IgD-negative memory B cell (primary cell): ENCODE data around the gene MEG3. TPM values are rescaled to one million over a fixed set of nuclear protein-coding genes. Genes with fewer than 3 reads are reported as not detected.
A peak's percentile ranks its signal among the peaks of the same experiment; 100 is the strongest.

Source experiments
- H3K27ac Mint-ChIP-seq, 3 donors: one replicate each; pipeline ENCODE4 v1.8.0; 2020 to 2022; ENCODE audit warnings: mild to moderate bottlenecking in 3 of 3, mixed read lengths in 3 of 3, moderate library complexity in 1 of 3
- H3K27me3 Mint-ChIP-seq: one replicate; pipeline ENCODE4 v1.8.0; 2021; ENCODE audit warnings: mixed read lengths
- H3K36me3 Mint-ChIP-seq: one replicate; pipeline ENCODE4 v1.8.0; 2020; ENCODE audit warnings: mild to moderate bottlenecking, mixed read lengths
- H3K4me1 Mint-ChIP-seq, 3 donors: one replicate each; pipeline ENCODE4 v1.8.0; 2020 to 2022; ENCODE audit warnings: mixed read lengths in 3 of 3, mild to moderate bottlenecking in 1 of 3
- H3K4me3 Mint-ChIP-seq, 4 donors: one replicate each; pipeline ENCODE4 v1.8.0; 2020 to 2022; ENCODE audit warnings: mild to moderate bottlenecking in 4 of 4, mixed read lengths in 4 of 4, moderate library complexity in 3 of 4
- H3K9me3 Mint-ChIP-seq, 3 donors: one replicate each; pipeline ENCODE4 v1.8.0; 2020 to 2021; ENCODE audit warnings: mixed read lengths in 3 of 3, mild to moderate bottlenecking in 1 of 3
- polyA plus RNA-seq: library from polyadenylated mRNA; unstranded; fragments of 300-500 nt; fragmentation: Illumina TruSeq; gene quantifications from one replicate; pipeline ENCODE4 v1.2.3, GENCODE V29; 2021

The MEG3 gene
- polyA plus RNA-seq, 1 donor from 2014 or later: not detected

- no peak overlapping the region for H3K4me3 Mint-ChIP-seq
- H3K27ac Mint-ChIP-seq: peak overlapping the region in 1 of 3 donors; percentile 86
- H3K36me3 Mint-ChIP-seq: no peaks in the 10 kb centered on the region
- H3K4me1 Mint-ChIP-seq: peaks cover 0 to 4% (median 0%) of the 10 kb centered on the region in 3 donors
- H3K27me3 Mint-ChIP-seq: peaks cover 30% of the 10 kb centered on the region
- H3K9me3 Mint-ChIP-seq: peaks cover 0 to 4% (median 3%) of the 10 kb centered on the region in 3 donors
These were observed 1.4 kb downstream of the MEG3 start for GRCh38 chr14:100827101-100828021.

- Mint-ChIP-seq H3K9me3 (peaks cover 0 to 4% (median 3%) of the 10 kb centered on the region in 3 donors), H3K4me3 (no peak overlapping the region), H3K27me3 (peaks cover 28% of the 10 kb centered on the region), H3K27ac (no peak overlapping the region), H3K36me3 (no peaks in the 10 kb centered on the region), H3K4me1 (peaks cover 0 to 4% (median 0%) of the 10 kb centered on the region in 3 donors)
These were observed 2.3 kb downstream of the MEG3 start for GRCh38 chr14:100828031-100828769.

DNA sequence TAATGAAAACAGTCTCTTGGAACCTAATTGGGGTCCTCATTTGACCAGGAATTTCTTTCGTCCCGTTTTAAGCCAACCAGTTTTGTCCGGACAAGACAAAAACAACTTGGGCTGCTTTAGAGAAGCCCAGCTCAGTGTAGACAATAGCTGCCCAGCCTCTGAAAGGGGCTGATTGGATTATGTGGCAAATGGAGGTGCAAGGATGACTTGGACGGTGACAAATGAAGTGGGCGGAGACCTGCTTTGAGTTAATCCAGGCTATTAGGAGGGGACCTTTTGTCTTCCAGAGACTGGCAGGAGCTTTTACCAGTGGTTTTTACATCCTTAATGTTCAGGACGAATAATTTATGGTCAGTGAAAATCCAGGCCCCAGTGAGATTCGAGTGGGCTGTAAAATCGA lies 4.8 kb downstream of the MEG3 start:
- peaks cover 0 to 4% (median 3%) of the 10 kb centered on the region in 3 donors for H3K9me3 Mint-ChIP-seq
- H3K36me3 Mint-ChIP-seq: no peaks in the 10 kb centered on the region
- H3K27me3 Mint-ChIP-seq: peaks cover 20% of the 10 kb centered on the region
- H3K27ac Mint-ChIP-seq: peak overlapping the region in 1 of 3 donors; percentile 43
- peaks cover 0 to 2% (median 0%) of the 10 kb centered on the region in 3 donors for H3K4me1 Mint-ChIP-seq
- no peak overlapping the region for H3K4me3 Mint-ChIP-seq

DNA sequence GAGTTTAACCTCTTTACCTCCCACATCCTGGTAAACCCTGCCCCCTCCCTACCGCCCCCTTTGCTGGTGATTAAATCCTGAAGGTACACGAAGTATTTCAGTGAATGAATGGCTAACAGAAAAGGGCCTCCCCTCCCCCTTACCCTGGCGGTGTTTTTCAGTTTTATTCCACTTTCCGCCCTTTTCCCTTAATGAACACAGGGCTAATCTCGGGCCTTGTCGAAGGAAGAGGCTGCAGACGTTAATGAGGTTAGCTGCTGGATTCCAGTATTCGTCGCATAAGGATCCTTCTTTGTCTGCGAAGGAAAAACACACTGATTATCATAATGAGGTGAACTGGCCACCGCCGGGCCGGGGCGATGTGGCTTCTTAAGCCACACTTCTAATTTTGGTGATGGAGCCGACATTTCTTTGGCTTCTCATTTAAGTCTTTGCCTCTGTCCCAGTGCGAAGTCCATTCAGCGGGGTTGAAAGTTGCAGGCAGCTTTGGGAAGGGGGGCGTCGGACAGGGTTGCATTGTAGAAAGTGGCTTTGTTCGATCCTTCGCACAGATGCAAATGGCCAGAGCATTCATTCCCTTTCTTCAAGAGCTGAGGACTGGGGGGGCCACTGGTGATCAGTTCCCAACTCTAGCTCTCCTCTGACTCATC lies 6.5 kb downstream of the MEG3 start:
- Mint-ChIP-seq H3K4me3 (no peak overlapping the region), H3K27me3 (peaks cover 11% of the 10 kb centered on the region), H3K4me1 (peaks cover 0 to 4% (median 0%) of the 10 kb centered on the region in 3 donors), H3K27ac (peak overlapping the region in 1 of 3 donors; percentile 25), H3K9me3 (peaks cover 0 to 3% (median 2%) of the 10 kb centered on the region in 3 donors), H3K36me3 (no peaks in the 10 kb centered on the region)

DNA sequence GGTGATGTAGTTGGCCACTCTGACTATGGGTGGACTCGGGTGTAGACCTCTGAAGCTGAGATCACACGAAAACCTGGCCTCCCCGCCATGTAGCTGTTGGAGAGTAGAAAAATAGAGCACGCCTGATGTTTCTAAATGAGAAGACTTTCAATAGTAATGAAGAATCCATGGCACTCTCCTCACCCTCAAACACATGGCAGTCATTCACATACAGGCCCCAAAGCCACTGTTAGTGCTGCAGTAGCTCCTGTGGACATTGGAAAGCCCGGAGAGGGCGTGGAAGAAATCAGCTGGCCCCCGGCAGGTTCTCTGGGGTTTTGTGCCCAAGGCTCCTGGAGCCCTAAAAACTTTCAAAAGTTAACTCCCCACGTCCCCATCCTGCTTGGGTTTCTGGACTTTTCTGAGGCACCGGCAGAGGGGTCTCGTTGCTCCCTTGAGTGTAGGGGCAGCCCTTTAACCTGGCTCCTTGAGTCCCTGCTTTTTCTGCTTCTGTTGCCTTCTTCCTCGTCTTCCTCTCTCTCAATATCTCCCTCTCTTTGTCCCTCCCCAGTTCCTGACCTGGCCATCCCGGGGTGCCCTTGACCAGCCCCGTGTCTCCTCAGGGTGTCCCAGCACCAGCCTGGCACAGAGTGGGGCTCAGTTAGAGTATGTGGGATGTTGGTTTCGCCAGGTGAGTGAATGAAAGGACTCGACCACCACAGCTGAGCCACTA lies 8.3 kb downstream of the MEG3 start:
- Mint-ChIP-seq H3K9me3 (peaks cover 0 to 2% (median 0%) of the 10 kb centered on the region in 3 donors), H3K4me3 (no peak overlapping the region), H3K4me1 (peaks cover 0 to 2% (median 0%) of the 10 kb centered on the region in 3 donors), H3K27ac (no peak overlapping the region), H3K27me3 (peaks cover 9% of the 10 kb centered on the region), H3K36me3 (no peaks in the 10 kb centered on the region)

DNA sequence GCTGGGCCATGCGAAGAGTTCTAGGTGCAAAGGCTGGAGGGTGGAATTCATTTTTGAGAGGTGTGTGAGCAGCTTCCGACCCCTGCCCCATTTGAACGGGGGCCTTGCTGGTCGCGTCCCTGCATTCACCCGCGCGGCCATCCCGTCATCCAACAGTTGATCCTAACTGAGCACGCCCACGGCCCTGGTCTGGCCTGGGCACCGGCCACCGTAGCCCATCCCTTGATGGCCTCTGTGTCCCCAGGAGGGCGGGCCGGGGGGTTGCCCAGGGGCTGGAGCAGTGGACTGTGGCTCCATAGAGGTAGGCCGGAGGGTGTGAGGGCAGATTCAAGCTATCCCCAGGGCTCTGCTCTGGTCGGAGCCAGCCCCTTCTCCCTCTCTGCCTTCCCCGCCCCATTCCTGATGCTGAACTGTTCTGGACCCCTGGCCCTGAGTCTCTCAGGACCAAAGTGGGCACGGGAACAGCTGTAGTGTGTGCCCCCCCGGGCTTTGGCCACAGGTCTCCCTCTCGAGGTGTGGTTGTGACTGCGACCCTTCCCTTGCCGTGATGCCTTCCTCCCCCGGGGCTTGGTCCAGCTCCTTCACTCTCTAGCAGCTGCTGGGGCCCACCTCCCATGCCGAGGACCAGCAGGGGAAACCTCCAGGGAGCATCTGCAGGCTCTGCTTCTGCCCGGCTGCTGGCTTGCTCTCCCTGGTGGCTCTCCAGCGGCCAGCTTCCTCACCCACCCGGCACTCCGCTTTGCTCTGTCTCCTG lies 9.1 kb downstream of the MEG3 start:
- Mint-ChIP-seq H3K9me3 (peaks cover 0 to 2% (median 0%) of the 10 kb centered on the region in 3 donors), H3K4me1 (peaks cover 0 to 2% (median 0%) of the 10 kb centered on the region in 3 donors), H3K27ac (no peak overlapping the region), H3K4me3 (peak overlapping the region in 1 of 4 donors; percentile 67), H3K36me3 (no peaks in the 10 kb centered on the region), H3K27me3 (peaks cover 6% of the 10 kb centered on the region)

- Mint-ChIP-seq H3K27ac (no peak overlapping the region), H3K4me3 (no peak overlapping the region), H3K4me1 (peaks cover 0 to 2% (median 0%) of the 10 kb centered on the region in 3 donors), H3K27me3 (peaks cover 6% of the 10 kb centered on the region), H3K9me3 (peaks cover 0 to 2% (median 0%) of the 10 kb centered on the region in 3 donors), H3K36me3 (no peaks in the 10 kb centered on the region)
These were observed 9.8 kb downstream of the MEG3 start for GRCh38 chr14:100835548-100836310.

- Mint-ChIP-seq H3K36me3 (no peaks in the 10 kb centered on the region), H3K4me3 (no peak overlapping the region), H3K27ac (peak overlapping the region in 1 of 3 donors; percentile 59), H3K27me3 (peaks cover 6% of the 10 kb centered on the region), H3K9me3 (peaks cover 0 to 2% (median 0%) of the 10 kb centered on the region in 3 donors), H3K4me1 (peaks cover 0 to 2% (median 0%) of the 10 kb centered on the region in 3 donors)
These were observed 10.4 kb downstream of the MEG3 start for GRCh38 chr14:100836311-100836805.

GRCh38 chr14:100836941-100837804 lies 11.3 kb downstream of the MEG3 start:
- no peak overlapping the region for H3K4me3 Mint-ChIP-seq
- peaks cover 0 to 2% (median 0%) of the 10 kb centered on the region in 3 donors for H3K9me3 Mint-ChIP-seq
- H3K27me3 Mint-ChIP-seq: peaks cover 6% of the 10 kb centered on the region
- no peaks in the 10 kb centered on the region for H3K36me3 Mint-ChIP-seq
- no peak overlapping the region for H3K27ac Mint-ChIP-seq
- peaks cover 0 to 2% (median 0%) of the 10 kb centered on the region in 3 donors for H3K4me1 Mint-ChIP-seq

- Mint-ChIP-seq H3K9me3 (peaks cover 0 to 2% (median 0%) of the 10 kb centered on the region in 3 donors), H3K27me3 (peaks cover 4% of the 10 kb centered on the region), H3K27ac (no peak overlapping the region), H3K4me3 (no peak overlapping the region), H3K4me1 (peaks cover 0 to 2% (median 0%) of the 10 kb centered on the region in 3 donors), H3K36me3 (no peaks in the 10 kb centered on the region)
These were observed 12.0 kb downstream of the MEG3 start for GRCh38 chr14:100837805-100838350.

DNA sequence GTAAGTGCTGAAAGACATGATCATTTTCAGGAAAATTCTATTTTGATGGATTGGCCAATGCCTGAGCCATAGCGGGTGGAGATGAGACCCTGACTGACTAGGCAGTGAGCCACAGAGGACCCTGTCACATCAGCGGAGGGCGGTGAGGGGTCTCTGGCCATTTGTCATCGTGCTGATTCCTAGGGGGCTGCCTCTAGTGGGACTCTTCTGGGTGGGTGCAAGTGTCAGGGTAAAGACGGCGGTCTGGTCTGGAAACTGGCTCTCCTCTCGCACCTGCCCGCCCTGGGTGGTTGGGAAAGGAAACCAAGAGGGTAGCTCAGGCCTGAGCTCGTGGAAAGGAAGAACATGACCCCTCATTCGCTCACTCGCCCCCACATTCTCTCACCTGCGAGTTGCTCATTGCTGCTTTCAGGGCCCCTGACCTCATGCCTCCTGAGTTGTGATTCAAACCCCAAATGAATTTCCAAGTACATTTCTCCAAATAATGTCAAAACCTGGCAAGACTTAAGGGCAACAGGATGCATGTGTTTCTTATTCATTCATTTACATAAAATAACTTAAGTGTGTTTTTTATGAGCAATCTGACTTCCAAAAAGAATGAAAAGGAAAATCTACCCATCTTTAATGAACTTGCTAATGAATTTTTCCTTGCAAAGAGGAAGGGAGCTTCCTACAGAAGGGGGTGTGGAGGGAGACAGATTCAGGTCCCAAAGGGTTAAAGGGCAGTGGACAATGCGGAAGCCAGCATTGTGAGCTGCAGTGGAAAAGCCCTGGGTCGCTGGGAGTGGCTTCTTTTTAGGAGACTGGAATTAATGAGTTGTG lies 12.8 kb downstream of the MEG3 start:
- no peak overlapping the region for H3K4me3 Mint-ChIP-seq
- no peaks in the 10 kb centered on the region for H3K36me3 Mint-ChIP-seq
- no peak overlapping the region for H3K27ac Mint-ChIP-seq

More for the DNA sequence above, 12.8 kb downstream of the MEG3 start:
- peaks cover 0 to 2% (median 0%) of the 10 kb centered on the region in 3 donors for H3K4me1 Mint-ChIP-seq
- H3K9me3 Mint-ChIP-seq: no peaks in the 10 kb centered on the region
- H3K27me3 Mint-ChIP-seq: peaks cover 3% of the 10 kb centered on the region
